ENCODE data around the gene C3orf18. TPM values are rescaled to one million over a fixed set of nuclear protein-coding genes. Genes with fewer than 3 reads are reported as not detected.

Gene C3orf18
- total RNA-seq, result 12.0 and 12.5 TPM in 2 replicates
- long read RNA-seq, partial matches to known transcripts, result 1 of 5 reads
- long read RNA-seq, other reads (novel, unspliced or antisense), result 1 of 5 reads

GRCh38 chr3:50567386-50568167, at the start of gene C3orf18:
Gene C3orf18, minus strand, starts transcription at chr3:50567747. Its CDS starts 2,048 bp downstream, at chr3:50565699.
- Mint-ChIP-seq H3K9me3 (ENCODE audit: low read depth) (no peaks in the 10 kb centered on the region), H3K4me1 (ENCODE audit: low read depth) (peaks cover 7% of the 10 kb centered on the region), H3K27ac (peak within 1 kb of the TSS; percentile 95), H3K27me3 (peaks cover 7% of the 10 kb centered on the region), H3K4me3 (ENCODE audit: low read depth) (peak within 1 kb of the TSS; percentile 97), H3K36me3 (ENCODE audit: insufficient read depth) (no peaks in the 10 kb centered on the region)
- TF ChIP-seq, protein P1, sequence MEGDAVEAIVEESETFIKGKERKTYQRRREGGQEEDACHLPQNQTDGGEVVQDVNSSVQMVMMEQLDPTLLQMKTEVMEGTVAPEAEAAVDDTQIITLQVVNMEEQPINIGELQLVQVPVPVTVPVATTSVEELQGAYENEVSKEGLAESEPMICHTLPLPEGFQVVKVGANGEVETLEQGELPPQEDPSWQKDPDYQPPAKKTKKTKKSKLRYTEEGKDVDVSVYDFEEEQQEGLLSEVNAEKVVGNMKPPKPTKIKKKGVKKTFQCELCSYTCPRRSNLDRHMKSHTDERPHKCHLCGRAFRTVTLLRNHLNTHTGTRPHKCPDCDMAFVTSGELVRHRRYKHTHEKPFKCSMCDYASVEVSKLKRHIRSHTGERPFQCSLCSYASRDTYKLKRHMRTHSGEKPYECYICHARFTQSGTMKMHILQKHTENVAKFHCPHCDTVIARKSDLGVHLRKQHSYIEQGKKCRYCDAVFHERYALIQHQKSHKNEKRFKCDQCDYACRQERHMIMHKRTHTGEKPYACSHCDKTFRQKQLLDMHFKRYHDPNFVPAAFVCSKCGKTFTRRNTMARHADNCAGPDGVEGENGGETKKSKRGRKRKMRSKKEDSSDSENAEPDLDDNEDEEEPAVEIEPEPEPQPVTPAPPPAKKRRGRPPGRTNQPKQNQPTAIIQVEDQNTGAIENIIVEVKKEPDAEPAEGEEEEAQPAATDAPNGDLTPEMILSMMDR (IDR thresholded peaks at IDR 0.05; ENCODE audit: unreplicated experiment), result no peak
- peak; percentile 75 for DNase-seq (ENCODE audit: low spot score, unreplicated experiment)

- DNase-seq (ENCODE audit: low spot score, unreplicated experiment), result peak; percentile 90
- TF ChIP-seq, protein P1 (IDR thresholded peaks at IDR 0.05; ENCODE audit: unreplicated experiment), result no peak
- H3K4me1 Mint-ChIP-seq (ENCODE audit: low read depth), result peaks cover 19% of the 10 kb centered on the region
- H3K4me3 Mint-ChIP-seq (ENCODE audit: low read depth), result peak overlapping the region; percentile 84
- peaks cover 18% of the 10 kb centered on the region for H3K27me3 Mint-ChIP-seq
- peak overlapping the region; percentile 93 for H3K27ac Mint-ChIP-seq
- H3K9me3 Mint-ChIP-seq (ENCODE audit: low read depth), result no peaks in the 10 kb centered on the region
- no peaks in the 10 kb centered on the region for H3K36me3 Mint-ChIP-seq (ENCODE audit: insufficient read depth)
Measured at GRCh38 chr3:50616770-50617095, 49.2 kb upstream of the C3orf18 start.

- Mint-ChIP-seq H3K4me1 (ENCODE audit: low read depth) (peaks cover 19% of the 10 kb centered on the region), H3K9me3 (ENCODE audit: low read depth) (no peaks in the 10 kb centered on the region), H3K4me3 (ENCODE audit: low read depth) (peak overlapping the region; percentile 84), H3K27ac (peak overlapping the region; percentile 93), H3K27me3 (peaks cover 18% of the 10 kb centered on the region), H3K36me3 (ENCODE audit: insufficient read depth) (no peaks in the 10 kb centered on the region)
- peak; percentile 76 for DNase-seq (ENCODE audit: low spot score, unreplicated experiment)
- TF ChIP-seq, protein P1 (IDR thresholded peaks at IDR 0.05; ENCODE audit: unreplicated experiment), result peak; percentile 97
Measured at GRCh38 chr3:50616003-50616769, 48.6 kb upstream of the C3orf18 start.

DNA sequence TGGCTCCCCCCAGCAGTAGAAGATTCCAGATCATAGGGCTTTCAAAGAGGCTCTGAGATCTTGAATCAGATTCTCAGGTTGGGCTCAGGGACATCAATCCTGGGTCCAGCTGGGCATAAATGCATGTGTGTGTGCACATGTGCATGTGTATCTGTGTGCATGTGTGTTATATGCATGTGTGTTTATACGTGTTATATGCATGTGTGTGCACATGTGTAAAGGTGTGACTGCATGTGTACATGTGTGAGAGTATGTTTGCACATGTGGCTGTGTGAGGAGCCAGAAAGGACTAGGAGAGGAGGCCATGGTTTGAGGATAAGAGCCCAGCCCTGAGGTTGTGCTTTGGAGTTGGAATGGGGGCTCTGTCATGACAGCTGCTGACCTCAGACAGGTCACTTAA, 47.6 kb upstream of the C3orf18 start:
- no peak for DNase-seq (ENCODE audit: low spot score, unreplicated experiment)
- Mint-ChIP-seq H3K4me1 (ENCODE audit: low read depth) (peaks cover 26% of the 10 kb centered on the region), H3K9me3 (ENCODE audit: low read depth) (no peaks in the 10 kb centered on the region), H3K36me3 (ENCODE audit: insufficient read depth) (no peaks in the 10 kb centered on the region), H3K4me3 (ENCODE audit: low read depth) (no peak overlapping the region), H3K27ac (no peak overlapping the region), H3K27me3 (peaks cover 18% of the 10 kb centered on the region)
- TF ChIP-seq, protein P1 (IDR thresholded peaks at IDR 0.05; ENCODE audit: unreplicated experiment), result no peak
